ENCODE data around the gene PDLIM5.
"Not testable (repeated sequence)": the region's sequence is repeated elsewhere in the genome, so short reads cannot be mapped to it uniquely, and the experiment has no call there.

The PDLIM5 gene

GRCh38 chr4:94497690-94498089, 45.9 kb downstream of the PDLIM5 start:
- no peak for DNase-seq (ENCODE audit: low read depth)

- DNase-seq (ENCODE audit: low read depth), result no peak
These were observed 46.8 kb downstream of the PDLIM5 start for GRCh38 chr4:94498502-94498901.

GRCh38 chr4:94500685-94501084, 48.9 kb downstream of the PDLIM5 start:
- DNase-seq (ENCODE audit: low read depth), result no peak

GRCh38 chr4:94504545-94504944, 52.8 kb downstream of the PDLIM5 start:
- DNase-seq (ENCODE audit: low read depth), result no peak

GRCh38 chr4:94506822-94507221, 55.1 kb downstream of the PDLIM5 start:
- no peak for DNase-seq (ENCODE audit: low read depth)

- DNase-seq (ENCODE audit: low read depth), result no peak
These were observed 55.5 kb downstream of the PDLIM5 start for GRCh38 chr4:94507281-94507680.

- no peak for DNase-seq (ENCODE audit: low read depth)
These were observed 56.0 kb downstream of the PDLIM5 start for GRCh38 chr4:94507708-94508107.

GRCh38 chr4:94508296-94508695, 56.6 kb downstream of the PDLIM5 start:
- DNase-seq (ENCODE audit: low read depth), result no peak

GRCh38 chr4:94508806-94509205, 57.1 kb downstream of the PDLIM5 start:
- no peak for DNase-seq (ENCODE audit: low read depth)

GRCh38 chr4:94511591-94511990, 59.8 kb downstream of the PDLIM5 start:
- no peak for DNase-seq (ENCODE audit: low read depth)

- DNase-seq (ENCODE audit: low read depth), result not testable (repeated sequence)
These were observed 61.8 kb downstream of the PDLIM5 start for GRCh38 chr4:94513532-94513931.

- no peak for DNase-seq (ENCODE audit: low read depth)
These were observed 63.6 kb downstream of the PDLIM5 start for GRCh38 chr4:94515365-94515764.

- no peak for DNase-seq (ENCODE audit: low read depth)
These were observed 64.3 kb downstream of the PDLIM5 start for GRCh38 chr4:94516067-94516466.

- no peak for DNase-seq (ENCODE audit: low read depth)
These were observed 65.3 kb downstream of the PDLIM5 start for GRCh38 chr4:94516999-94517398.

- DNase-seq (ENCODE audit: low read depth), result no peak
These were observed 65.8 kb downstream of the PDLIM5 start for GRCh38 chr4:94517492-94517891.

GRCh38 chr4:94519019-94519418, 67.3 kb downstream of the PDLIM5 start:
- no peak for DNase-seq (ENCODE audit: low read depth)

- no peak for DNase-seq (ENCODE audit: low read depth)
These were observed 68.4 kb downstream of the PDLIM5 start for GRCh38 chr4:94519925-94520789.

GRCh38 chr4:94523033-94523580, 71.4 kb downstream of the PDLIM5 start:
- DNase-seq (ENCODE audit: low read depth), result no peak

- no peak for DNase-seq (ENCODE audit: low read depth)
These were observed 71.9 kb downstream of the PDLIM5 start for GRCh38 chr4:94523617-94524016.

GRCh38 chr4:94525993-94526728, 74.4 kb downstream of the PDLIM5 start:
- no peak for DNase-seq (ENCODE audit: low read depth)

- DNase-seq (ENCODE audit: low read depth), result no peak
These were observed 76.0 kb downstream of the PDLIM5 start for GRCh38 chr4:94527556-94528233.

GRCh38 chr4:94528792-94529451, 77.2 kb downstream of the PDLIM5 start:
- no peak for DNase-seq (ENCODE audit: low read depth)

Data from HS-27A (cell line).